ENCODE data around the gene KRT85. TPM values are rescaled to one million over a fixed set of nuclear protein-coding genes. Genes with fewer than 3 reads are reported as not detected.
"Not testable (repeated sequence)": the region's sequence is repeated elsewhere in the genome, so short reads cannot be mapped to it uniquely, and the experiment has no call there.

KRT85 gene
- total RNA-seq = not detected

- H3K4me1 Mint-ChIP-seq (ENCODE audit: low read depth) = no peaks in the 10 kb centered on the region
- H3K9me3 Mint-ChIP-seq = no peaks in the 10 kb centered on the region
- no peak within 1 kb of the TSS for H3K4me3 Mint-ChIP-seq
- ATAC-seq (no peak), DNase-seq (no peak)
- no peaks in the 10 kb centered on the region for H3K36me3 Mint-ChIP-seq (ENCODE audit: insufficient read depth)
- peaks cover 5% of the 10 kb centered on the region for H3K27me3 Mint-ChIP-seq (ENCODE audit: low read depth)
Observed at GRCh38 chr12:52366738-52367485, at the start of gene KRT85. TSS of gene KRT85 (minus strand) at chr12:52367481. CDS start at chr12:52367405, 76 bp downstream.

- H3K4me1 Mint-ChIP-seq (ENCODE audit: low read depth) = no peaks in the 10 kb centered on the region
- DNase-seq (no peak), ATAC-seq (no peak)
- H3K36me3 Mint-ChIP-seq (ENCODE audit: insufficient read depth) = no peaks in the 10 kb centered on the region
- no peaks in the 10 kb centered on the region for H3K9me3 Mint-ChIP-seq
- H3K27me3 Mint-ChIP-seq (ENCODE audit: low read depth) = peaks cover 5% of the 10 kb centered on the region
- H3K4me3 Mint-ChIP-seq = no peak overlapping the region
Observed at GRCh38 chr12:52416795-52417194, 49.5 kb upstream of the KRT85 start.

GRCh38 chr12:52415870-52416750, 48.8 kb upstream of the KRT85 start:
- Mint-ChIP-seq H3K9me3 (no peaks in the 10 kb centered on the region), H3K4me3 (no peak overlapping the region), H3K36me3 (ENCODE audit: insufficient read depth) (no peaks in the 10 kb centered on the region), H3K4me1 (ENCODE audit: low read depth) (no peaks in the 10 kb centered on the region), H3K27me3 (ENCODE audit: low read depth) (peaks cover 3% of the 10 kb centered on the region)
- DNase-seq = no peak
- ATAC-seq = no peak

GRCh38 chr12:52414936-52415335, 47.7 kb upstream of the KRT85 start:
- H3K9me3 Mint-ChIP-seq = no peaks in the 10 kb centered on the region
- peaks cover 3% of the 10 kb centered on the region for H3K27me3 Mint-ChIP-seq (ENCODE audit: low read depth)
- H3K4me1 Mint-ChIP-seq (ENCODE audit: low read depth) = no peaks in the 10 kb centered on the region
- no peak for ATAC-seq
- no peaks in the 10 kb centered on the region for H3K36me3 Mint-ChIP-seq (ENCODE audit: insufficient read depth)
- no peak for DNase-seq
- H3K4me3 Mint-ChIP-seq = no peak overlapping the region

GRCh38 chr12:52413782-52414345, 46.6 kb upstream of the KRT85 start:
- Mint-ChIP-seq H3K4me1 (ENCODE audit: low read depth) (no peaks in the 10 kb centered on the region), H3K27me3 (ENCODE audit: low read depth) (peaks cover 3% of the 10 kb centered on the region), H3K4me3 (no peak overlapping the region), H3K36me3 (ENCODE audit: insufficient read depth) (no peaks in the 10 kb centered on the region), H3K9me3 (no peaks in the 10 kb centered on the region)
- DNase-seq (no peak), ATAC-seq (no peak)

- Mint-ChIP-seq H3K9me3 (no peaks in the 10 kb centered on the region), H3K27me3 (ENCODE audit: low read depth) (peaks cover 3% of the 10 kb centered on the region), H3K36me3 (ENCODE audit: insufficient read depth) (no peaks in the 10 kb centered on the region), H3K4me3 (no peak overlapping the region), H3K4me1 (ENCODE audit: low read depth) (no peaks in the 10 kb centered on the region)
- ATAC-seq (no peak), DNase-seq (no peak)
Observed at GRCh38 chr12:52413202-52413601, 45.9 kb upstream of the KRT85 start.

- Mint-ChIP-seq H3K9me3 (no peaks in the 10 kb centered on the region), H3K36me3 (ENCODE audit: insufficient read depth) (no peaks in the 10 kb centered on the region), H3K4me3 (no peak overlapping the region), H3K4me1 (ENCODE audit: low read depth) (no peaks in the 10 kb centered on the region), H3K27me3 (ENCODE audit: low read depth) (peaks cover 3% of the 10 kb centered on the region)
- no peak for DNase-seq
- no peak for ATAC-seq
Observed at GRCh38 chr12:52411815-52412214, 44.5 kb upstream of the KRT85 start.

- not testable (repeated sequence) for DNase-seq; H3K9me3 Mint-ChIP-seq; H3K4me3 Mint-ChIP-seq; H3K36me3 Mint-ChIP-seq (ENCODE audit: insufficient read depth); ATAC-seq; H3K4me1 Mint-ChIP-seq (ENCODE audit: low read depth); H3K27me3 Mint-ChIP-seq (ENCODE audit: low read depth)
Observed at GRCh38 chr12:52410589-52411248, 43.4 kb upstream of the KRT85 start.

GRCh38 chr12:52407918-52408317, 40.6 kb upstream of the KRT85 start:
- DNase-seq = no peak
- Mint-ChIP-seq H3K27me3 (ENCODE audit: low read depth) (no peaks in the 10 kb centered on the region), H3K9me3 (no peaks in the 10 kb centered on the region), H3K4me1 (ENCODE audit: low read depth) (no peaks in the 10 kb centered on the region), H3K36me3 (ENCODE audit: insufficient read depth) (no peaks in the 10 kb centered on the region), H3K4me3 (no peak overlapping the region)
- no peak for ATAC-seq

- H3K27me3 Mint-ChIP-seq (ENCODE audit: low read depth) = peaks cover 2% of the 10 kb centered on the region
- no peak within 1 kb of the TSS for H3K4me3 Mint-ChIP-seq
- DNase-seq (no peak), ATAC-seq (no peak)
- H3K4me1 Mint-ChIP-seq (ENCODE audit: low read depth) = no peaks in the 10 kb centered on the region
- H3K9me3 Mint-ChIP-seq = no peaks in the 10 kb centered on the region
- no peaks in the 10 kb centered on the region for H3K36me3 Mint-ChIP-seq (ENCODE audit: insufficient read depth)
Observed at GRCh38 chr12:52405922-52406385, 38.7 kb upstream of the KRT85 start, which contains the start of gene KRT82. TSS of gene KRT82 (minus strand) at chr12:52406335. CDS start at chr12:52406277, 58 bp downstream.

GRCh38 chr12:52404951-52405350, 37.7 kb upstream of the KRT85 start:
- Mint-ChIP-seq H3K9me3 (no peaks in the 10 kb centered on the region), H3K4me3 (no peak overlapping the region)
- no peak for ATAC-seq

GRCh38 chr12:52403561-52403960, 36.3 kb upstream of the KRT85 start:
- Mint-ChIP-seq H3K4me1 (ENCODE audit: low read depth) (no peaks in the 10 kb centered on the region), H3K9me3 (no peaks in the 10 kb centered on the region), H3K36me3 (ENCODE audit: insufficient read depth) (no peaks in the 10 kb centered on the region), H3K4me3 (no peak overlapping the region), H3K27me3 (ENCODE audit: low read depth) (peaks cover 13% of the 10 kb centered on the region)
- no peak for DNase-seq
- ATAC-seq = no peak

More at GRCh38 chr12:52404951-52405350, 37.7 kb upstream of the KRT85 start:
- DNase-seq = no peak
- no peaks in the 10 kb centered on the region for H3K36me3 Mint-ChIP-seq (ENCODE audit: insufficient read depth)
- H3K4me1 Mint-ChIP-seq (ENCODE audit: low read depth) = no peaks in the 10 kb centered on the region
- peaks cover 6% of the 10 kb centered on the region for H3K27me3 Mint-ChIP-seq (ENCODE audit: low read depth)

- H3K4me3 Mint-ChIP-seq = no peak overlapping the region
- no peaks in the 10 kb centered on the region for H3K9me3 Mint-ChIP-seq
- ATAC-seq = no peak
- DNase-seq = no peak
- H3K4me1 Mint-ChIP-seq (ENCODE audit: low read depth) = no peaks in the 10 kb centered on the region
- H3K36me3 Mint-ChIP-seq (ENCODE audit: insufficient read depth) = no peaks in the 10 kb centered on the region
- H3K27me3 Mint-ChIP-seq (ENCODE audit: low read depth) = peaks cover 13% of the 10 kb centered on the region
Observed at GRCh38 chr12:52402873-52403540, 35.7 kb upstream of the KRT85 start.
